Activated CD8-positive, alpha-beta memory T cell treated with anti-CD3 and anti-CD28 coated beads, Interleukin-2, amount 50 U/mL, for 24 hours (primary cell): ENCODE measurements around the gene FAM53B.
A peak's percentile ranks its signal among the peaks of the same experiment; 100 is the strongest.

Experiments
- DNase-seq: peaks from one replicate; pipeline ENCODE4 v3.0.0-alpha.2; 2020; ENCODE audit errors: extremely low read depth

Gene FAM53B

DNA sequence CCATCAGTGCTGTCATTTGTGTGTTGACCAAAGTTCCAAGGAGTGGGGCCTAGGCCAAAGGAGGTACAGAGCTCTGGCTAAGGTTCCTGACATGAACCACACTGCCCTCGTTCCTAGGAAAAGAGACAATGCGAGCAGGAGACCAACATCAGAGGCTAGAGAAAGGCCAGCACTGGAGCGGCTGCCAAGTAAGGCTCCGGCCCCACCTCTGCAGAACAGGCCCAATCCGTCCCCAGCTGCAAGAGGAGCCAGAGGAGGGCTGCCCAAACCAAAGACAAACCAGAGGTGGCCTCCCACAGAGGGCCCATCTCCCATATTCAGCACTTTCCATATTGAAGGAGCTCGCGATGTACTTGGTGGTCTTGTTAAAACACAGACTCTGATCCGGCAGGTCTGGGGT is 81.0 kb downstream of the FAM53B start:
- DNase-seq: no peak

DNA sequence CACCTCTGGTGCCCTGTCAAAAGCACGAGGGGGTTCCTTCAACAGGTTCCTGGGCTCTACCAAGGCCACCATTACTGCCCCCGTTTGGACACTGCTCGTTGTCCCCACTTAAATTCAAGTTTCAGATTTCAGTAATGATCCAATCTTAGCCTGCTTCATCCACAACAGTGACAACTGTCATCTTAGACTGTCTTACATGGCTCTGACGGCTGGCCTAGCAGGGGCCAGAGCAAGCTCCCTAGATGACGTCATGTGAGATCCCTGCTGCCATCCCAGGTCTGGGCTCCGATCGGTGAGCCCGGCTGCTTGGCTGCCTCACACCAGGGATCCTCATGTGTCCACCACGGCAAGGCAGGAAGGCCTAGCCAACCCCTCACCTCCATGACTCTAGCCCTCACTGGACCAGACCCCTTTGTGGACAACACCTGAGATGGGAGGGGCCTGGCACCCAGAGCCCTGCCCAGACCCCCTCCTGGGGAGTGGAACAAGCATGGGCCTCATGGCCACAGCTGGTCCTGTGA is 82.5 kb downstream of the FAM53B start:
- DNase-seq: no peak

DNA sequence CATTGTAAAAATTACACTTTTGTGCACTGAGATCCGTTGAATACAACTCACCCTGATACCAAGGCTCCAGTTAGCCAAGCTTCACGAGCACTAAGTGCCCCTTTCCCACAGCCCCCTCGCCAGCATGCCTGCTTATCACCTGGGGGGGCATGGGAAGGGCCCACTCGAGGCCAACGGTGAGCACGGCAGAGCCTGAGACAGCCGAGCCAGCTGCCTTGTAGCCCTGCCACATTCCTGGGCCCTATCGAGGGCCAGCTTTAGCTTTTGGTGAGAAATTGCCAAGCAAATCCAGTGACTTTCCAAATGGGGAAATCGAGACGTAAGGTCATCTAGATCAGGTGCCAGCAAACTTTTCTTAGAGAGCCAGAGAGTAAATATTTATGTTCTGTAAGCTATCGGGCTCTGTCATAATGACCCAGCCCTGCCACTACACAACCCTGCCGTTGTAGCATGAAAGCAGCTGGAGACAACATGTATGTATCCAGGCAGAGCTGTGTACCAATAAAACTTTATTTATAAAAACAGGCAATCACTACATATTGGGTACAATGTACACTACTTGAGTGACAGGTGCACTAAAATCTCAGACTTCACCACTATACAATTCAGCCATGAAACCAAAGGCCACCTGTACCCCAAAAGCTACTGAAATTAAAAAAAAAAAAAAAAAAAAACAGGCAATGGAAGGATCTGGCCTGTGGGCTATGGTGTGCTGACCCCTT is 83.6 kb downstream of the FAM53B start:
- no peak for DNase-seq

DNA sequence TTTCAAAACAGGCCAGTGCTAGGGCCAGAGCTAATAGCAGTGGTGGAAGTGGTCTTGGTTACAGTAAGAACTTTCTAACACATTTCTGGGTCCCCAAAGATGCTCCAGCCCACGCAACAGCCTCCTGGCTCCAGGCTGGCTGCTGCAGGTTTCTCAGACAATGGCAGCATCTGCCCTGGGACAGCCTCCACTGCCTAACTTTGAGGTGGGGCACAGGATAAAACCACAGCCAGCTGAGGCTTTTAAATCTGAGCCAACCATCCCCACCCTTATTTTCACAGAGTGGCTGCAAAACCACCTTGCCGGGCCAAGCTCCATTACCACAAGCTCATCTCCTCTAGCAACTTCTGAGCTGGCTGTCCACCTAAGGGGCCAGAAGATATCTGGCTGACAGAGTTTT is 84.8 kb downstream of the FAM53B start:
- no peak for DNase-seq

DNA sequence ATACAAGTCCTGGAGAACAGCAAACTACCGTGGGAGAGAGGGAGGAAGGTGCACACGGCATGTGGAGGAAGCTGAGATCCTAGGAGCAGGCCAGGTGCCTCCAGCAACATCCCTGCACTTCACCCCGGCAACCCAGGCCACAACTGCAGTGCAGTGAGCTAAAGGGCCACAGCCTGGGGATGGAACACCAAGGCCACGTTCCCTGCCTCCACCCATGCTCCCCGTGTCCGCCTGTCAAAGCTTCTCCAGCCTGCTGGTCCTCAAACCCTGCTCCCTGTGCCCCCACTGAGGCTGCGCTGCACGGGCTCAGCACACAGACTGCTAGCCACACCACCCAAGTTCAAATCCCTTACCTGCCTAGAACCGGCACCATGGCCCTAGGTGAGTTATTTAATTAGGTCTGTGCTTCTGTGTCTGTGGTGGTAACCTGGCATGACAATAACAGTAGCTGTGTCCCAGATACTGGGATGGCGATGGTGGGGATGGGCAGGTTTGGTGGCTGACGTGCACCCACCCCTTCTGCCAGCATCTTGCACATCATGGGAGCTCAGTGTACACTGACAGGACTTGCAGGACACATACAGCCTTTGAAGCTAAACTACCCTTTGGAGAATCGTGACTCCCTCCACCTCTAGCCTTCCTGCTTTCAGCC is 85.5 kb downstream of the FAM53B start:
- DNase-seq: no peak

DNA sequence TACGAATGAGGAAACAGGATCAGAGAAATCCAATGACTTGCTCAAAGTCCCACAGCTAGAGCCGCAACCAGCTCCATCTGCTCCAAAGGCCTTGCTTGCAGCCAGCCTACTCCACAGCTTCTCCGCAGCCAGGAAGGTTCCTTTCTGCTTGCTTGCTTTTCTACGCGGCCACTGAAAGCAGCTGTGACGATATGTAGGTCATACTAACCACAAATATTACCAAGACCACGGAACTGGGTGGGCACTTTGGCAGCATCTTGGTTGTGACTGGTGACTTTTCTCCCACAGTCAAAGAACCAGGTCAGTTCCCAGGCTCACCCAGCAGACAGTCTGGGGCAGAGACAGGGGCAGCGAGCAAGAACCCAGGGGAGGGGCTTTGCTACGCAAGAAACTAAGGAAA is 86.4 kb downstream of the FAM53B start:
- DNase-seq: no peak

DNA sequence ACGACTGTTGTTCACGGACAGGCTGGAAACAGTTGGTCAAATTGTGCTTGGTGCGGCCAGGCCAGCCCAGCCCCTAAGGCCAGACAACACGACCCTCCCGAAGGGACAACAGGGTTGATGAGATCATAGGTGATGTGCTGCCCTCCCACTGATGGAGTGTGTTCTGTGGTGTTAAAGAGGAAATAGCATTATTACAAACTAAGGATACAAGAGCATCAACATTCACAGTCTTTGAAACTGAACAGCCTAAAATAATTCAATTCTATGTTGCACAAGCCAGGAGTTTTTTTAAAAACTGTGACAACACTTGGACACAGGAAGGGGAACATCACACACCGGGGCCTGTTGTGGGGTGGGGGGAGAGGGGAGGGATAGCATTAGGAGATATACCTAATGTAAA is 87.6 kb downstream of the FAM53B start:
- no peak for DNase-seq

DNA sequence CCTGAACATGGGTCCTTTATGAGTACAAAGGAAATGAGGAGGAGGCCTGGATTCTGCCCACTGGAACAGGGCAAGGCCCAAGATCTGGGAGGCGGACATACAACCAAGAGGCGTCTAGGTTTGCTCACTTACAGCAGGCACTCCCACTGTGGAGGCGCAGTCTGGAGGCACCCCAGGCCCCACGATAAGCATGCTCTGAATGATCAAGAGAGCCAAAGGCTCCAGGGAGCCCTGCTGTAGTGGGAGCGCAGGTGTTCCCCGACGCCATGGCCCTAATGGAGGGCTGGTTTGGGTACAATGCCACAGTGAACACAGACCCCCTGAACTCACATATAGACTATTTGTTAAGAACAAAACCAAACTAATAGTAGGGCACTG is 88.1 kb downstream of the FAM53B start:
- no peak for DNase-seq

DNA sequence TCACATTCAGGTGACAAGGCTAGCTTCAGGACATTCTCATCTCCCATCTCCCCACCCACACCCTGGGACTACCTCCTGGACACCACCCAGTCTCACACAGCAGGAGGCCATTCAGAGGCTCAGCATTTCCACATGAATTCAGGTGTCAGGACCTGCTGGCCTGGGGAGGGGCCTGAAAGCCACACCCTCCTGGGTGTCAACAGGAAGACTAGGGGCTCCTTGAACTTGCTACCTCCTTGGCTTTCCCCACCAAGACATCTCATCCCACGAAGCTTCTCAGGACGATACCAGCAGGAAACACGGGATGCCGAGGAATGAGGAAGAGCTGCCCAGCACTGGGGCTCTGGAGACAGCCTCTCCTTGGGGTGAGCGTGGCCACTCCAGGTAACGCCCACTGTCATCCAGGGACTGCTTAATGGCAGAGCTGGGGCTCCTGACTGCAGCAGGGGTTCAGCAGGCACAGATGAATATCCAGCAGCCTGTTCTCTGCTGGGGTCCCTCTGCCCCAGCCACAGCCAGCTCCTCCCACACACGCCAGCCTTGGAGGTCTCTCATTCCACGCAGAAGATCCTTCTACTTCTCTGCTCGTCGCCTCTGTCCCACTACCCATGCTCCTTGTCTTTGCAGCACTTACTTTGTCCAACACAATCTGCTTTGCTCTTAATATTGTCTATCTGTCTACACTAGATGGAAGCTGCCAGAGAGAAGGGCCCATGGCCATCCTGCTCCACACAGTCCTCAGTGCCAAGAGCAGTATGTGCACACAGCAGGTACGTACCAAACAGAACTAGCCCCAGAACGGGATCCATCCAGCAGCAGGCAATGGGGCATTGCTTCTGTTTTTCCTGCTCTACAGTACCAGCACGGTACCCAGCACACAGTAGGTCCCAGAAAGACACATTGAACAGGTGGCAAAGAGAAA is 88.7 kb downstream of the FAM53B start:
- no peak for DNase-seq

DNA sequence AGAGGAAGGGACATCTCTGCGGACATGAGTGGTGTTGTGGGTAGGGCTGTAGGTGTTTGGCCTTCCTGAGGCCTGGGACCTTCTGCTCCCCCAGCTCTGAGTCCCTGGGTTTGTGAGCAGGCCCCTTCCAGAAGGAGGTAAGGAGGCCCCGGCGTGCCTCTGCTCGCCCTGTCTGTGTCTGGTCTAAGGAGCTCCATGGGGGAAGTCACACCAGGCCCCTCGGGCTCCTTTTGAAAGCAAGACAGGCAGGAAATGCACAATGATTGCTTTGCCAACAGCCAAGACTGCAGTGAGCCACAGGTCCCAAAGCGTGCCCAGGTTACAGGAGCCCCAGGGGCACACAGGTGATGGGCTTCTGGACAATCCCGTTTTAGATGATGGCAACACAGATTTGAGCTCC is 89.5 kb downstream of the FAM53B start:
- no peak for DNase-seq

DNA sequence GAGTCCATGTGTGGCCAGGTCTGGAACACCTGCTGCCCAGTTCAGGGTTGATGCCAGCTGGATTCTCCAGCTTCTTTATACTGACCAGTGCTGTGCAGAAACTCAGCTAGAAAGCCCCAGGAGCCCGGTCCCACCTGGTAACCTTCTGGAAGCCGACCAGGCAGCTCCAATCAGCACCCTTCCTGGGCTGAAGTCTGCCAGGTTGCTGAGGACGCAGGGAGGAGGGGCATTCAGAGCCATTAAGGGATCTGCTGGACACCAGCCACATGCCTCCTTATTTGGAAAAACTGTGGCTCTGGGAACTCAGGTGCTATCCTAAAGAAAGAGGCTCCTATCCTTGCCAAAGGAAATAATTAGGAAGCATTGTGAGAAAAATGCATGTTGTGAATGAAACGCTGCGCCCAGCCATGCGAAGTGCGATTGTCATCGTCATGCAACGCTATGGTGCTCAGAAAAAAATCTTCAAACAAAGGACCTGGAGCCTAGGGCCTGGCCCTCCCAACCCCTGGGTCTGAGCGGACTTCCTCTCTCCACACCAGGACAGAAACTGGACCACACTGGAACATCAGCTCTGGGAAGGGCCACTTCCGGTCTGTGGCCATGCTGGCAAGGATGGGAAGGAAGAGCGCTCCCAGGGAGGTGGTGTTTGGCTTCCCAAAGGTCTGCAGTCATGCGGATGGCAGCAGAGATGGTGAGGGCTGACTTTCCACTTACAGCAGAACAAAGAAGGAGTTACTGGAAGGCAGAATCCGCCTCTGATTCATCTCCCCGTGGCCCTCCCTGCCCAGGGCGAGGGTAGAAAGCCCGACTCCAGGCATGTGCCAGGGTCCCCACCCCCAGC is 90.1 kb downstream of the FAM53B start:
- no peak for DNase-seq

DNA sequence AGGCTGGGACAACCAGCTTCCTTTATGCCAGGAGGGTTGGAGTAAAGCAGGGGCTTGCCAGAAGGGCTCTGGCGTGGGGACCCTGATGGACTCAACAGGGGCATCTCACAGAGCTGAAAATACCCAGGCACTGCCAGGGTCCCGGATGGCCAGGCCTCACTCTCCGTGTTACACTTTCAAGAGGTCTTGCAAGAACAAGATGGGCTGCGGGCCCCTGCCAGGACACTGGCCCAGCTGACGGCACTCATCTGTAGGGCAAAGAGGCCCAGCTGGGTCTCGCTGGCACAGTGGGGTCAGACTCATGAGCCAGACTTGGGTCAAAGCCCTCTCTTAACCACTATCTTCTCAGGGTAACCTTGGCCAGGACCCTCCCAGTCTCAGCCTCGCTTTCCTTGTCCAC is 90.9 kb downstream of the FAM53B start:
- DNase-seq: no peak

DNA sequence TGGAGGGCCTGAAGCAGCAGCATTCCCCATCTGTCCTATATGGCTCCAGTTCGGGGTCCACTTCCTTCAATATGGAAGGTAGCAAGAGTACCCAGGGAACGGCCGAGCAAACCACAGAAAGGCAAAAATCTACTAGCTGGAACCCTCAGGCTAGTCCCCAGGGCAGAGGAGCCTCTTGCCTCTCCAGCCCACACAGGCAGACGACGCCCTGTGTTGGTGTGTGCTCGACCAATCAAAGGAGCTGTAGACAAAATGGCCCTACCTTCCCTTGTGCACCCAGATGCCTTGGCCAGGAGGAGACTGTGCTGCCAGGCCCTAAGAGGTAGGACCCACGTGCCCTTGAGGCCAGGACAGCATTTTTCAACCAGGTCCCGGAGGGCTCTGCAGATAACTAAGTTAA is 91.5 kb downstream of the FAM53B start:
- no peak for DNase-seq

DNA sequence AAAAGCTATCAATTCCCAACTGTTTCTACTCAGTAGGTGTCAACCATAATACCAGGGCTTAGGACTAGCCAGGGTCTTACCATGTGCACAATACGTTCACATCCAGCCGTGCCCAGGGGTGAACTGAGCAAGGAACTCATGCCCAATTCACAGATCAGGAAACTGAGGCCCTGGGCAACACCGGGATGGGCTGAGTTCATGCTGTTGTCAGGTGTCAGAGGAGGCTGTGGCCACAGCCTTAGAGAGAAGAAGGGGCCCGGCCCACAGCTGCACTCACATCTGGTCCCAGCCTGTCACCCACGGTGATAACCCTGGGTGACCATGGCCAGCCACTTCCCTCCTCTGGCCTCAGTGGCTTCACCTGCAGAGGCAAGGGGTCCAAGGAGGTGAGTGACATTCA is 92.0 kb downstream of the FAM53B start:
- no peak for DNase-seq

DNA sequence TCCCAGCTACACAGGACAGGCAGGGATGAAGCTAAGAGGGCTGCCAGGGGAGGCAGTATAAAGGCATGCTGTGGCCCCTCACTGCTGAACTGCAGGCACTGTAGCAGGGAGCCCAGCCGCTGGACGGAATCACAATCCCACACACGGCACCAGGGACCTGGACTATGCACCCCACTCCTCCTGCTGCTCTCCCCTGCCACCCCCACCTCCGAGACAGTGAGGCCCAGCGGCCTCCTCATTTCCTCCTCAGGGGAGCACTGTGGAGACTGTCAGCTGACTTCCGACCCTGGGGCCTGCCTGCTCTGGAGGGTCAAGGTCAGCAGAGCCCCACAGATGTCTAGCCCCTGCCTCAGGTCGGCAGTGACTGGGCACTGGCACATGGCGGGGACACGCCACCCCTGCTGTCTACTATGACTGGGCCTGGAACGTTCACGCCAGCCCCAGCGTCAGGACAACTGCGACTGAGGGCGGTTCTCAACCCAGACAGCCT is 92.7 kb downstream of the FAM53B start:
- no peak for DNase-seq

DNA sequence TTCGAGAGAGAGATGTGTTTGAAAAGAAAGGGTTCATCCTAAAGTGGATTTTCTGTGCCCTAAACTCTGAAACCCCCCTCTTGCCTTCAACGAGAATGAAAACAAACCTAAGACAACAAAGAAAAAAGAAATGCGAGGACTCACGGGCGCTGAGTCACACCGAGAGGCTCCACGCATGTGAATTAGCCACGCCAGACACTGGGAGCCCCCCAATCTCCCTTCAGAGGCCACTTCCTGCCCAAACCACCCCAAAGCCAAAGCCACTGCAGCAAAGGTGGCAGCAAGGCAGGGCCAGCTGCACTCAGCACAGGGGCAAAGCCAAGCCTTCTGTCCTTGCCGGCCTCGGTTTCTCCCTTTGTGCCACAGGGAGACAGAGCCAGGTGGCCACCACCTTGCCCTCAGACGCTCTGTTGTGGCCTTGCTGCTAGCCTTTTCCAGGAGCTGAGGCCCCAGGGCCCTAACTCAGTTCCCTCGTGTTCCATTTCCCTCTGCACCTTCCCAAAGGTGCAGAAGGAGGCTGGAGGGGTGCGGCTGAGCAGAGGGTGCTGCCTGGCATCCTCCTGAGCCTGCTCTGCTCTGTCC is 93.3 kb downstream of the FAM53B start:
- peak; percentile 28 for DNase-seq

DNA sequence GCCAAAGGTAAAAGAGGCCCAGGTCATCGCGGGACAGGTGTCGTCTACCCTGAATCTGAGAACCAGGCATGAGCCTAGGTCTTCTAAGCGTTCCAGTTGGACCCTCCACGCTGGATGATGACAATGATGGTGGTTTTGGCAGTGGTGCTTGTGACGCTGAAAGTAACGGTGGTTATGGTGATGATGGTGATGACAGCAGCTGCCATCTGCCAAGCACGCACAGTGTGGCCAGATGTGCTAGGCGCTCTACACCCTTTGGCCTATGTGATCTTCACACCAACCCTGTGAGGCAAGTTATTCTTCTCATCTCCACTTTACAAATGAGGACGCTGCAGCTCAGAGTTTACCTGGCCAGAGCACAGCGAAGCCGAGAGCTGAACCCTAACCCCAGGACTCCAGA is 93.9 kb downstream of the FAM53B start:
- no peak for DNase-seq

DNA sequence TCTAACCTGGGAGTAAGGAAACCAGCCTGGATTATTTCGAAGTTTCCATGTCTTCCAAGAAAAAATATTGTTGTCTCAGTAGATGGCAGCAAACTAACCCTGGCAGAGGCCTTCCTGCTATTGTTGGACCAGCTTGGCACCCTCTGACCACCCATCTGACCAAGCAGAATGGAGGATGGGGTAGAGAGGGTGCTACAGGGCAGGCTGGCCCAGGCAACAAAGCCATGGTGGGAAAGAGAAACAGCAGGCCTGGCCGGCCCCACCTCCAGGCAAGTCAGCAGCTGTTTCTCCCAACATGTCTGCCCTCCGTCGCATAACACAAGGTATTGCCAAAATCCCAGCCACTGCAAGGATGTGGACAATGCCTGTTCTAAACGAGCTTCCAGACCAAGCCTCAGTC is 95.0 kb downstream of the FAM53B start:
- no peak for DNase-seq

DNA sequence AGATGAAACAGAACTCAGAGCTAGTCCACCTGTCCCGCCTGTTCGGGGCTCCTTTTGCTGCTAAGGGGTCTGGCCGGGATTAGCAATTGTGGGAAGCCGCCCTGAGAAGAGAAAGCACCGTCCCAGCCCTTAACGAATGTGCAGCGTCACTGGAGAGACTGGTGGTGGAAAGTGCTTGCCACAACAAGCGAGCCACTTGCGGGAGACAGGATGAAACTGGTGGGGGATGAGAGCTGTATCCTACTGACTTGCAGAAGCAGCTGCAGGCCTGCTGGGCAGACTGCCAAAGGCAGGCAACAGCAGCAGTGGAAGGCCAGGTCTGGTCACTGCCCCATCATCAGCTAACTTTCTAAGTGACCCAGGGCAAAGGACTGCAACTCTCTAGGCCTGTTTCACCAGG is 95.4 kb downstream of the FAM53B start:
- peak; percentile 28 for DNase-seq

DNA sequence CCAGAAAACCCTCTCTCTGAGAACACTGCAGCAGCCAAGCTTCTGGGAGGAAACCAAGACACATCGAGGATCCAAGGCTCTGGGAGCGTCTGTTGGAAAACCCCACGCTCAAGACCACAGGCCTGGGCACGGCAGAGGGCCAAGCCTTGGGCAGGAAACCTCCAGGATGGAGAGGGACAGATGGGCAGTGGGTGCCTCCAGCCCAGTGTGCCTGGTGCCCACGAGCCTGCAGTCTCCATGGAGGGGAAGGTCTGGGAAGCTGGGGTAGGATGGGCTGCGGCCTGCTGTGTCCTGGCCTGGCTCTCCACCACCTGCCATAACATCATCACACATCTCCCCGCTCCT is 96.1 kb downstream of the FAM53B start:
- no peak for DNase-seq

DNA sequence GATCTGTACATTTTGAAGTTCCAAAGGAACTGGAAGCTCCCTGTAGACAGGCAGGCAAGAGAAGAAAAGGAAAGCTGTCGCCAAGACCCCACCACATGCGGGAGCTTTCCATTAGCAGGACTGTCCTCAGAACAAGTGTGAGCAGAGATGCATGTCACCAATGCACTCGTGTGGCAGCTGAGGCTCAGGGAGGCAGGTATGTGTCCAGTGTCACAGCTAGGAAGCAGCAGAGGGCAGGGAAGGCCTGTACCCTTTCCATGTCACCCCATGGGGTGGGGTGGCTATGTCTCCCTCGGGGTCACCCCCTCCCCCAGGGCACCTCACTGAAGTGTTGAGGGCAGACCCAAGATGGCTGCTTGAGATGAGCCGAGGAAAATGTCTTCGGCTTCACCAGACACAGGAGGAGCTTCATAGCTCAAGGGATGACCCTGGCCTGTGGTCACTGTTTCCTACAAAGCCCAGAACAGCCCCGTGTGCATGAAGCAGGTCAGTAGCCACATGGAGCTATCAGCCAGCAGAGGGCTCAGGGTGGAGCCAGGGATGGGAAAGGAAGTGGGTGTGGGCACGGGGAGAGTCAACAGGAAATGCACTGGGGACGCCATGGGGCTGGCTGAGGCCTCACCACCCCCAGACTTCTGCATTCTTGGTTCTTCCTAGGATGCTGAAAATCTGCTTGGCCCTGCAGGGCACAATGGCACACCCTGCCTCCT is 96.6 kb downstream of the FAM53B start:
- DNase-seq: peak; percentile 25
